Islet of Langerhans (tissue), 1 donor: Measurements from ENCODE around the gene NHLH1.
A peak's percentile ranks its signal among the peaks of the same experiment; 100 is the strongest.

Source experiments
- FAIRE-seq: peaks from one replicate; lab custom pipeline; 2011; peaks lifted over from hg19 to GRCh38; lab: Jason Lieb, UNC

The NHLH1 gene

GRCh38 chr1:160359559-160360226 lies 7.2 kb upstream of the NHLH1 start:
- no peak for FAIRE-seq

GRCh38 chr1:160360227-160360695 lies 6.6 kb upstream of the NHLH1 start:
- FAIRE-seq = no peak

- no peak for FAIRE-seq
Observed at GRCh38 chr1:160361199-160361598, 5.7 kb upstream of the NHLH1 start.

GRCh38 chr1:160361814-160362167 lies 5.1 kb upstream of the NHLH1 start:
- FAIRE-seq = no peak

GRCh38 chr1:160362168-160362957 lies 4.5 kb upstream of the NHLH1 start:
- no peak for FAIRE-seq

- FAIRE-seq = no peak
Observed at GRCh38 chr1:160363010-160363409, 3.9 kb upstream of the NHLH1 start.

- FAIRE-seq = no peak
Observed at GRCh38 chr1:160363951-160364735, 2.7 kb upstream of the NHLH1 start.

GRCh38 chr1:160365325-160365724 lies 1.5 kb upstream of the NHLH1 start:
- FAIRE-seq = no peak

- no peak for FAIRE-seq
Observed at GRCh38 chr1:160367516-160367900, 637 bp downstream of the NHLH1 start.

- FAIRE-seq = no peak
Observed at GRCh38 chr1:160367934-160368923, 1.4 kb downstream of the NHLH1 start.

- FAIRE-seq = no peak
Observed at GRCh38 chr1:160369087-160369486, 2.2 kb downstream of the NHLH1 start.

- FAIRE-seq = no peak
Observed at GRCh38 chr1:160370561-160371345, 3.9 kb downstream of the NHLH1 start.

- FAIRE-seq = no peak
Observed at GRCh38 chr1:160371346-160371631, 4.4 kb downstream of the NHLH1 start.

GRCh38 chr1:160371756-160372155 lies 4.9 kb downstream of the NHLH1 start:
- no peak for FAIRE-seq

- no peak for FAIRE-seq
Observed at GRCh38 chr1:160373696-160374095, 6.8 kb downstream of the NHLH1 start.

- FAIRE-seq = no peak
Observed at GRCh38 chr1:160374306-160375110, 7.6 kb downstream of the NHLH1 start.

GRCh38 chr1:160375788-160376524 lies 9.1 kb downstream of the NHLH1 start:
- FAIRE-seq = no peak

GRCh38 chr1:160376525-160377131 lies 9.8 kb downstream of the NHLH1 start:
- FAIRE-seq = peak; percentile 90

GRCh38 chr1:160377585-160378206 lies 10.8 kb downstream of the NHLH1 start:
- FAIRE-seq = no peak
